HepG2 (cell line): ENCODE results near the gene MYO3A. TPM values are rescaled to one million over a fixed set of nuclear protein-coding genes. Genes with fewer than 3 reads are reported as not detected.

Experiments used
- ATAC-seq: fragments of 200-7000 bp; cut with Tn5 transposase; 3 replicates; pipeline ENCODE4 v1.9.1; 2020; ENCODE audit warnings: mild to moderate bottlenecking, moderate library complexity
- BruUV-seq: library from RNA; stranded (reverse); fragments of 400-500 nt; replicated peaks from 2 replicates; lab custom pipeline; 2021; lab: Mats Ljungman, UMichigan
- CTCF ChIA-PET: fragments of 300-600 bp; formaldehyde crosslinking; extraction: SDS; loops from one replicate; lab custom pipeline; 2021; ENCODE audit warnings: low total read pairs, inconsistent platforms, low intra/inter-chr PET ratio; lab: Yijun Ruan, JAX
- POLR2A ChIA-PET: fragments of 350-600 bp; sonication (Branson Sonifier 250); formaldehyde crosslinking; loops from one replicate; lab custom pipeline; 2020; ENCODE audit warnings: antibody characterized with exemption, inconsistent platforms; lab: Yijun Ruan, JAX
- DNase-seq: peaks from one replicate; pipeline ENCODE4 v3.0.0-alpha.2; 2015; ENCODE audit warnings: low spot score
- FAIRE-seq: peaks from 3 replicates; lab custom pipeline; 2011; peaks lifted over from hg19 to GRCh38; lab: Jason Lieb, UNC
- H2AFZ ChIP-seq: one replicate; pipeline ENCODE4 v1.6.1; 2011; ENCODE audit warnings: low read length, inconsistent platforms
- H3K27ac ChIP-seq: fragments of 300-600 bp; 3 replicates; pipeline ENCODE4 v1.8.0; 2011; ENCODE audit warnings: mixed run types, mild to moderate bottlenecking, mixed read lengths, low read length, inconsistent platforms; ENCODE audit not compliant: insufficient read depth; ENCODE audit errors: extremely low read length
- H3K27me3 ChIP-seq, 2 experiments: fragments of 200-600 bp in 1 of 2; 2 replicates in 1 of 2; 3 replicates in 1 of 2; pipeline versions ENCODE4 v1.6.0 to v1.8.0; 2011; ENCODE audit warnings: low read length in 2 of 2, mild to moderate bottlenecking in 2 of 2, moderate library complexity in 2 of 2, inconsistent platforms in 1 of 2; ENCODE audit not compliant: insufficient read depth in 2 of 2, control insufficient read depth in 1 of 2
- H3K36me3 ChIP-seq, 2 experiments: fragments of 200-600 bp in 1 of 2; replicated peaks in 1 of 2; 2 replicates in 1 of 2; 3 replicates in 1 of 2; pipeline versions ENCODE4 v1.5.1 to v1.8.0; 2011; ENCODE audit warnings: low read length in 2 of 2, inconsistent platforms in 1 of 2; ENCODE audit not compliant: insufficient read depth in 2 of 2, control insufficient read depth in 1 of 2
- H3K4me1 ChIP-seq: 2 replicates; pipeline ENCODE4 v1.5.1; 2012; ENCODE audit warnings: low read length, inconsistent platforms; ENCODE audit not compliant: insufficient read depth
- H3K4me2 ChIP-seq: 2 replicates; pipeline ENCODE4 v1.6.0; 2011; ENCODE audit warnings: low read depth, low read length, inconsistent platforms
- H3K4me3 ChIP-seq, 3 experiments: fragments of 200-600 bp in 1 of 3; sonication (generic), shearing (Covaris generic) in 1 of 3; replicated peaks in 1 of 3; 2 replicates each; pipeline ENCODE4 v1.5.1; 2011 to 2016; ENCODE audit warnings: low read length in 3 of 3, inconsistent platforms in 2 of 3, low read depth in 2 of 3, mild to moderate bottlenecking in 2 of 3, control low read depth in 1 of 3, mixed read lengths in 1 of 3; ENCODE audit not compliant: insufficient read depth in 1 of 3
- H3K79me2 ChIP-seq: one replicate; pipeline ENCODE4 v1.6.1; 2011; ENCODE audit warnings: low read length, inconsistent platforms; ENCODE audit not compliant: insufficient read depth
- H3K9ac ChIP-seq: 2 replicates; pipeline ENCODE4 v1.6.0; 2011; ENCODE audit warnings: mild to moderate bottlenecking, low read depth, low read length, inconsistent platforms; ENCODE audit not compliant: insufficient read depth
- H3K9me3 ChIP-seq: 2 replicates; pipeline ENCODE4 v1.5.1; 2012; ENCODE audit warnings: mild to moderate bottlenecking, low read length
- H4K20me1 ChIP-seq: 2 replicates; pipeline ENCODE4 v1.6.0; 2011; ENCODE audit warnings: inconsistent platforms, mild to moderate bottlenecking, low read length, moderate library complexity; ENCODE audit not compliant: insufficient read depth
- HMG20B ChIP-seq: conservative IDR thresholded peaks from 2 replicates; pipeline ENCODE4 v1.6.1; 2016; ENCODE audit warnings: missing genetic modification reagents, missing compliant biosample characterization
- HOXD1 ChIP-seq: sonication (generic); formaldehyde crosslinking; IDR thresholded peaks from 2 replicates; pipeline ENCODE4 v1.5.0; 2020; ENCODE audit warnings: missing genetic modification reagents
- JUN ChIP-seq: sonication (generic); formaldehyde crosslinking; IDR thresholded peaks from 2 replicates; pipeline ENCODE4 v1.4.0; 2020; ENCODE audit warnings: mild to moderate bottlenecking, missing genetic modification reagents
- SP2 ChIP-seq: sonication (generic); formaldehyde crosslinking; IDR thresholded peaks from 2 replicates; pipeline ENCODE4 v1.5.1; 2020; ENCODE audit warnings: mild to moderate bottlenecking, missing genetic modification reagents
- TOPORS ChIP-seq: sonication (generic); formaldehyde crosslinking; IDR thresholded peaks from 2 replicates; pipeline ENCODE4 v1.8.0; 2023; ENCODE audit warnings: mild to moderate bottlenecking, missing genetic modification reagents
- ZFP36 ChIP-seq: fragments of 150-350 bp; IDR thresholded peaks from 2 replicates; pipeline ENCODE4 v1.6.1; 2018; ENCODE audit warnings: borderline replicate concordance, low read length, low read depth; ENCODE audit not compliant: partially characterized antibody
- ZNF335 ChIP-seq: sonication (generic); formaldehyde crosslinking; IDR thresholded peaks from 2 replicates; pipeline ENCODE4 v1.4.0; 2020; ENCODE audit warnings: missing genetic modification reagents
- in situ Hi-C: cut with HindIII; loops from 2 replicates; pipeline ENCODE4 v1.10.0; 2017; ENCODE audit warnings: low pct_unique_long_range_greater_than_20kb; ENCODE audit not compliant: extremely low pct_ligation_motif_present
- intact Hi-C: fragments of 100-400 bp; cut with micrococcal nuclease; formaldehyde crosslinking; loops from one replicate; pipeline ENCODE4 v1.10.0; 2022; ENCODE audit not compliant: unreplicated experiment
- polyA plus RNA-seq, 8 experiments: library from polyadenylated mRNA; depleted of rRNA in 3 of 8; stranded (reverse) in 7 of 8; unstranded in 1 of 8; fragments of >200 nt; fragmentation: Illumina TruSeq in 4 of 8; extraction: Trizol in 4 of 8; gene quantifications; 2 replicates each; pipeline versions ENCODE4 v1.2.1 to v1.2.3, GENCODE V29; 2011 to 2016; ENCODE audit warnings: low read depth in 4 of 8, missing spikeins in 1 of 8, mixed read lengths in 1 of 8; ENCODE audit not compliant: insufficient read depth in 1 of 8
- total RNA-seq, 5 experiments: library from RNA; depleted of rRNA; stranded (reverse); fragments of >200 nt; fragmentation: Illumina TruSeq; extraction: Trizol; gene quantifications; 2 replicates each; pipeline ENCODE4 v1.2.3, GENCODE V29; 2016; ENCODE audit warnings: low read depth in 1 of 5
- TF ChIP-seq, protein P1 (sequence below): sonication (generic); formaldehyde crosslinking; IDR thresholded peaks from 2 replicates; pipeline ENCODE4 v1.4.0; 2020; ENCODE audit warnings: missing genetic modification reagents
- TF ChIP-seq, protein P2 (sequence below): IDR thresholded peaks from 2 replicates; pipeline ENCODE4 v1.6.1; 2012; ENCODE audit warnings: low read depth, low read length, improper control_type of control experiment
- TF ChIP-seq, protein P3 (sequence below): sonication (generic); formaldehyde crosslinking; IDR thresholded peaks from 2 replicates; pipeline ENCODE4 v1.4.0; 2020; ENCODE audit warnings: mild to moderate bottlenecking, missing genetic modification reagents
- TF ChIP-seq, protein P4 (sequence below): sonication (generic); formaldehyde crosslinking; IDR thresholded peaks from 2 replicates; pipeline ENCODE4 v1.8.0; 2022; ENCODE audit warnings: mild to moderate bottlenecking, missing genetic modification reagents; ENCODE audit not compliant: insufficient replicate concordance
- TF ChIP-seq, protein P5 (sequence below): sonication (generic); formaldehyde crosslinking; IDR thresholded peaks from 2 replicates; pipeline ENCODE4 v1.8.1; 2023; ENCODE audit warnings: mild to moderate bottlenecking, missing genetic modification reagents, borderline replicate concordance

Gene MYO3A
- total and polyA plus RNA-seq, 2 of the 13 experiments (the other 11 are each of a cell fraction or from before 2014, with no cell fraction given): not detected

- Histone ChIP-seq H3K27ac (no peak overlapping the region), H3K36me3 (no peaks in the 10 kb centered on the region), H3K79me2 (no peaks in the 10 kb centered on the region), H2AFZ (no peak overlapping the region), H4K20me1 (no peaks in the 10 kb centered on the region), H3K27me3 (peaks cover 0 to 4% of the 10 kb centered on the region in 2 experiments; a peak in 2 of 5 replicates), H3K9me3 (no peaks in the 10 kb centered on the region), H3K9ac (no peak overlapping the region), H3K4me1 (no peaks in the 10 kb centered on the region), H3K4me3 (no peak overlapping the region), H3K4me2 (no peak overlapping the region)
- BruUV-seq: no TSS peak
- POLR2A ChIA-PET: no interaction called here
- intact Hi-C loops (no loop called here), in situ Hi-C loops (no loop called here)
- no peak for FAIRE-seq
- no peak for DNase-seq
- TF ChIP-seq ZFP36: no peak
- TF ChIP-seq, protein P1, sequence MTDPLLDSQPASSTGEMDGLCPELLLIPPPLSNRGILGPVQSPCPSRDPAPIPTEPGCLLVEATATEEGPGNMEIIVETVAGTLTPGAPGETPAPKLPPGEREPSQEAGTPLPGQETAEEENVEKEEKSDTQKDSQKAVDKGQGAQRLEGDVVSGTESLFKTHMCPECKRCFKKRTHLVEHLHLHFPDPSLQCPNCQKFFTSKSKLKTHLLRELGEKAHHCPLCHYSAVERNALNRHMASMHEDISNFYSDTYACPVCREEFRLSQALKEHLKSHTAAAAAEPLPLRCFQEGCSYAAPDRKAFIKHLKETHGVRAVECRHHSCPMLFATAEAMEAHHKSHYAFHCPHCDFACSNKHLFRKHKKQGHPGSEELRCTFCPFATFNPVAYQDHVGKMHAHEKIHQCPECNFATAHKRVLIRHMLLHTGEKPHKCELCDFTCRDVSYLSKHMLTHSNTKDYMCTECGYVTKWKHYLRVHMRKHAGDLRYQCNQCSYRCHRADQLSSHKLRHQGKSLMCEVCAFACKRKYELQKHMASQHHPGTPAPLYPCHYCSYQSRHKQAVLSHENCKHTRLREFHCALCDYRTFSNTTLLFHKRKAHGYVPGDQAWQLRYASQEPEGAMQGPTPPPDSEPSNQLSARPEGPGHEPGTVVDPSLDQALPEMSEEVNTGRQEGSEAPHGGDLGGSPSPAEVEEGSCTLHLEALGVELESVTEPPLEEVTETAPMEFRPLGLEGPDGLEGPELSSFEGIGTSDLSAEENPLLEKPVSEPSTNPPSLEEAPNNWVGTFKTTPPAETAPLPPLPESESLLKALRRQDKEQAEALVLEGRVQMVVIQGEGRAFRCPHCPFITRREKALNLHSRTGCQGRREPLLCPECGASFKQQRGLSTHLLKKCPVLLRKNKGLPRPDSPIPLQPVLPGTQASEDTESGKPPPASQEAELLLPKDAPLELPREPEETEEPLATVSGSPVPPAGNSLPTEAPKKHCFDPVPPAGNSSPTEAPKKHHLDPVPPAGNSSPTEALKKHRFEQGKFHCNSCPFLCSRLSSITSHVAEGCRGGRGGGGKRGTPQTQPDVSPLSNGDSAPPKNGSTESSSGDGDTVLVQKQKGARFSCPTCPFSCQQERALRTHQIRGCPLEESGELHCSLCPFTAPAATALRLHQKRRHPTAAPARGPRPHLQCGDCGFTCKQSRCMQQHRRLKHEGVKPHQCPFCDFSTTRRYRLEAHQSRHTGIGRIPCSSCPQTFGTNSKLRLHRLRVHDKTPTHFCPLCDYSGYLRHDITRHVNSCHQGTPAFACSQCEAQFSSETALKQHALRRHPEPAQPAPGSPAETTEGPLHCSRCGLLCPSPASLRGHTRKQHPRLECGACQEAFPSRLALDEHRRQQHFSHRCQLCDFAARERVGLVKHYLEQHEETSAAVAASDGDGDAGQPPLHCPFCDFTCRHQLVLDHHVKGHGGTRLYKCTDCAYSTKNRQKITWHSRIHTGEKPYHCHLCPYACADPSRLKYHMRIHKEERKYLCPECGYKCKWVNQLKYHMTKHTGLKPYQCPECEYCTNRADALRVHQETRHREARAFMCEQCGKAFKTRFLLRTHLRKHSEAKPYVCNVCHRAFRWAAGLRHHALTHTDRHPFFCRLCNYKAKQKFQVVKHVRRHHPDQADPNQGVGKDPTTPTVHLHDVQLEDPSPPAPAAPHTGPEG: no peak
- TF ChIP-seq HOXD1: no peak
- TF ChIP-seq JUN: no peak
- TF ChIP-seq, protein P2, sequence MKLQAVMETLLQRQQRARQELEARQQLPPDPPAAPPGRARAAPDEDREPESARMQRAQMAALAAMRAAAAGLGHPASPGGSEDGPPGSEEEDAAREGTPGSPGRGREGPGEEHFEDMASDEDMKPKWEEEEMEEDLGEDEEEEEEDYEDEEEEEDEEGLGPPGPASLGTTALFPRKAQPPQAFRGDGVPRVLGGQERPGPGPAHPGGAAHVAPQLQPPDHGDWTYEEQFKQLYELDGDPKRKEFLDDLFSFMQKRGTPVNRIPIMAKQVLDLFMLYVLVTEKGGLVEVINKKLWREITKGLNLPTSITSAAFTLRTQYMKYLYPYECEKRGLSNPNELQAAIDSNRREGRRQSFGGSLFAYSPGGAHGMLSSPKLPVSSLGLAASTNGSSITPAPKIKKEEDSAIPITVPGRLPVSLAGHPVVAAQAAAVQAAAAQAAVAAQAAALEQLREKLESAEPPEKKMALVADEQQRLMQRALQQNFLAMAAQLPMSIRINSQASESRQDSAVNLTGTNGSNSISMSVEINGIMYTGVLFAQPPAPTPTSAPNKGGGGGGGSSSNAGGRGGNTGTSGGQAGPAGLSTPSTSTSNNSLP: no peak
- TF ChIP-seq, protein P3, sequence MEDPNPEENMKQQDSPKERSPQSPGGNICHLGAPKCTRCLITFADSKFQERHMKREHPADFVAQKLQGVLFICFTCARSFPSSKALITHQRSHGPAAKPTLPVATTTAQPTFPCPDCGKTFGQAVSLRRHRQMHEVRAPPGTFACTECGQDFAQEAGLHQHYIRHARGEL: no peak
- TF ChIP-seq ZNF335 (CRISPR knock-in tag): no peak
- TF ChIP-seq, protein P4, sequence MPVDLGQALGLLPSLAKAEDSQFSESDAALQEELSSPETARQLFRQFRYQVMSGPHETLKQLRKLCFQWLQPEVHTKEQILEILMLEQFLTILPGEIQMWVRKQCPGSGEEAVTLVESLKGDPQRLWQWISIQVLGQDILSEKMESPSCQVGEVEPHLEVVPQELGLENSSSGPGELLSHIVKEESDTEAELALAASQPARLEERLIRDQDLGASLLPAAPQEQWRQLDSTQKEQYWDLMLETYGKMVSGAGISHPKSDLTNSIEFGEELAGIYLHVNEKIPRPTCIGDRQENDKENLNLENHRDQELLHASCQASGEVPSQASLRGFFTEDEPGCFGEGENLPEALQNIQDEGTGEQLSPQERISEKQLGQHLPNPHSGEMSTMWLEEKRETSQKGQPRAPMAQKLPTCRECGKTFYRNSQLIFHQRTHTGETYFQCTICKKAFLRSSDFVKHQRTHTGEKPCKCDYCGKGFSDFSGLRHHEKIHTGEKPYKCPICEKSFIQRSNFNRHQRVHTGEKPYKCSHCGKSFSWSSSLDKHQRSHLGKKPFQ (CRISPR knock-in tag): no peak
- TF ChIP-seq, protein P5, sequence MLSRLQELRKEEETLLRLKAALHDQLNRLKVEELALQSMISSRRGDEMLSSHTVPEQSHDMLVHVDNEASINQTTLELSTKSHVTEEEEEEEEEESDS (CRISPR knock-in tag): no peak
- TF ChIP-seq SP2 (CRISPR knock-in tag): no peak
- TF ChIP-seq TOPORS (CRISPR knock-in tag): no peak
- TF ChIP-seq HMG20B: no peak
- CTCF ChIA-PET: no interaction called here
- no peak for ATAC-seq
Measured at GRCh38 chr10:25938405-25938804, 4.4 kb downstream of the MYO3A start.
